ENCODE measurements around the gene HOMEZ.
"Not testable (repeated sequence)": the region's sequence is repeated elsewhere in the genome, so short reads cannot be mapped to it uniquely, and the experiment has no call there.

The HOMEZ gene

GRCh38 chr14:23227566-23227965, 58.4 kb downstream of the HOMEZ start:
- H3K27me3 ChIP-seq (ENCODE audit: insufficient read depth, low read length, poor library complexity) = no peaks in the 10 kb centered on the region
- no peak overlapping the region for H3K4me2 ChIP-seq (ENCODE audit: insufficient read depth, low read length)
- H4K20me1 ChIP-seq (ENCODE audit: insufficient read depth, low read length) = no peaks in the 10 kb centered on the region
- H3K4me3 ChIP-seq (ENCODE audit: low read depth in 1 of 2, low read length in 2 of 2) = no peak overlapping the region
- ATAC-seq (ENCODE audit: insufficient read depth, low read depth) (no peak), DNase-seq (no peak)
- H3K27ac ChIP-seq (ENCODE audit: low read length) = no peak overlapping the region
- H3K36me3 ChIP-seq (ENCODE audit: insufficient read depth, low read length) = no peaks in the 10 kb centered on the region
- no peak for TF ChIP-seq CTCF (IDR thresholded peaks at IDR 0.05; ENCODE audit: borderline replicate concordance, extremely low read depth, low read length, poor library complexity, severe bottlenecking)
- TF ChIP-seq EZH2 (IDR thresholded peaks at IDR 0.05; ENCODE audit: borderline replicate concordance, low read depth, low read length, severe bottlenecking) = no peak
- no peak overlapping the region for H2AFZ ChIP-seq (ENCODE audit: low read depth, low read length)
- H3K9ac ChIP-seq (ENCODE audit: low read depth, low read length) = no peak overlapping the region
- H3K4me1 ChIP-seq (ENCODE audit: insufficient read depth, low read length) = no peaks in the 10 kb centered on the region
- H3K79me2 ChIP-seq (ENCODE audit: insufficient read depth, low read length) = no peaks in the 10 kb centered on the region
- no peaks in the 10 kb centered on the region for H3K9me3 ChIP-seq (ENCODE audit: insufficient read depth, low read length, severe bottlenecking)

- H3K4me3 ChIP-seq (ENCODE audit: low read depth in 1 of 2, low read length in 2 of 2); H3K36me3 ChIP-seq (ENCODE audit: insufficient read depth, low read length); H3K4me1 ChIP-seq (ENCODE audit: insufficient read depth, low read length); DNase-seq; H4K20me1 ChIP-seq (ENCODE audit: insufficient read depth, low read length); H2AFZ ChIP-seq (ENCODE audit: low read depth, low read length); ATAC-seq (ENCODE audit: insufficient read depth, low read depth); H3K4me2 ChIP-seq (ENCODE audit: insufficient read depth, low read length); H3K9ac ChIP-seq (ENCODE audit: low read depth, low read length); H3K9me3 ChIP-seq (ENCODE audit: insufficient read depth, low read length, severe bottlenecking); H3K79me2 ChIP-seq (ENCODE audit: insufficient read depth, low read length); H3K27me3 ChIP-seq (ENCODE audit: insufficient read depth, low read length, poor library complexity); H3K27ac ChIP-seq (ENCODE audit: low read length): not testable (repeated sequence)
Observed at GRCh38 chr14:23224958-23225357, 61.0 kb downstream of the HOMEZ start.

Measured in DND-41 (cell line).